ENCODE results near the gene CCDC158.
"Not testable (repeated sequence)": the region's sequence is repeated elsewhere in the genome, so short reads cannot be mapped to it uniquely, and the experiment has no call there.

CCDC158 gene

GRCh38 chr4:76307660-76308014, 113.3 kb downstream of the CCDC158 start:
- no peak for DNase-seq

- peak; percentile 69 to 82 (median 70) for DNase-seq
Measured at GRCh38 chr4:76306882-76307659, 113.9 kb downstream of the CCDC158 start.

- peak; percentile 69 to 80 (median 69) for DNase-seq
Measured at GRCh38 chr4:76305971-76306881, 114.7 kb downstream of the CCDC158 start, which contains the start of gene STBD1. Gene STBD1 (plus strand): TSS chr4:76306733. CDS start chr4:76306770, 37 bp downstream.

- no peak for DNase-seq
Measured at GRCh38 chr4:76305033-76305687, 115.8 kb downstream of the CCDC158 start.

GRCh38 chr4:76302826-76303438, 118.0 kb downstream of the CCDC158 start:
- DNase-seq = peak; percentile 76 to 88 (median 80)

- no peak for DNase-seq
Measured at GRCh38 chr4:76301775-76302162, 119.2 kb downstream of the CCDC158 start.

- DNase-seq = peak; percentile 71 to 90 (median 86)
Measured at GRCh38 chr4:76301068-76301774, 119.7 kb downstream of the CCDC158 start.

- DNase-seq = peak; percentile 55 to 68 (median 60)
Measured at GRCh38 chr4:76300012-76300411, 120.9 kb downstream of the CCDC158 start.

- no peak for DNase-seq
Measured at GRCh38 chr4:76298227-76298626, 122.7 kb downstream of the CCDC158 start.

- peak; percentile 45 to 77 (median 61) for DNase-seq
Measured at GRCh38 chr4:76296286-76296820, 124.6 kb downstream of the CCDC158 start.

GRCh38 chr4:76293772-76294171, 127.2 kb downstream of the CCDC158 start:
- no peak for DNase-seq

GRCh38 chr4:76292730-76293129, 128.2 kb downstream of the CCDC158 start:
- no peak for DNase-seq

GRCh38 chr4:76287811-76288210, 133.1 kb downstream of the CCDC158 start:
- not testable (repeated sequence) for DNase-seq

- DNase-seq = peak in 1 of 3 donors; percentile 12
Measured at GRCh38 chr4:76283900-76284299, 137.0 kb downstream of the CCDC158 start.

- DNase-seq = peak in 1 of 3 donors; percentile 11
Measured at GRCh38 chr4:76282941-76283689, 137.8 kb downstream of the CCDC158 start.

- not testable (repeated sequence) for DNase-seq
Measured at GRCh38 chr4:76281594-76281993, 139.3 kb downstream of the CCDC158 start.

GRCh38 chr4:76280488-76281441, 140.2 kb downstream of the CCDC158 start:
- DNase-seq = no peak

GRCh38 chr4:76279462-76279861, 141.5 kb downstream of the CCDC158 start:
- DNase-seq = peak in 1 of 3 donors; percentile 18

- peak in 2 of 3 donors; percentile 8 to 17 for DNase-seq
Measured at GRCh38 chr4:76278583-76278982, 142.4 kb downstream of the CCDC158 start.

- DNase-seq = peak in 1 of 3 donors; percentile 11
Measured at GRCh38 chr4:76277667-76278066, 143.3 kb downstream of the CCDC158 start.

Measured in suppressor macrophage treated with lipopolysaccharide for 1 hour (primary cell).